ENCODE measurements around the gene ATXN1L. TPM values are rescaled to one million over a fixed set of nuclear protein-coding genes. Genes with fewer than 3 reads are reported as not detected.

ATXN1L gene
- total and polyA plus RNA-seq, 2 donors (not counting 1 experiment from before 2014, with no cell fraction given) = 21.3 to 39.5 TPM

DNA sequence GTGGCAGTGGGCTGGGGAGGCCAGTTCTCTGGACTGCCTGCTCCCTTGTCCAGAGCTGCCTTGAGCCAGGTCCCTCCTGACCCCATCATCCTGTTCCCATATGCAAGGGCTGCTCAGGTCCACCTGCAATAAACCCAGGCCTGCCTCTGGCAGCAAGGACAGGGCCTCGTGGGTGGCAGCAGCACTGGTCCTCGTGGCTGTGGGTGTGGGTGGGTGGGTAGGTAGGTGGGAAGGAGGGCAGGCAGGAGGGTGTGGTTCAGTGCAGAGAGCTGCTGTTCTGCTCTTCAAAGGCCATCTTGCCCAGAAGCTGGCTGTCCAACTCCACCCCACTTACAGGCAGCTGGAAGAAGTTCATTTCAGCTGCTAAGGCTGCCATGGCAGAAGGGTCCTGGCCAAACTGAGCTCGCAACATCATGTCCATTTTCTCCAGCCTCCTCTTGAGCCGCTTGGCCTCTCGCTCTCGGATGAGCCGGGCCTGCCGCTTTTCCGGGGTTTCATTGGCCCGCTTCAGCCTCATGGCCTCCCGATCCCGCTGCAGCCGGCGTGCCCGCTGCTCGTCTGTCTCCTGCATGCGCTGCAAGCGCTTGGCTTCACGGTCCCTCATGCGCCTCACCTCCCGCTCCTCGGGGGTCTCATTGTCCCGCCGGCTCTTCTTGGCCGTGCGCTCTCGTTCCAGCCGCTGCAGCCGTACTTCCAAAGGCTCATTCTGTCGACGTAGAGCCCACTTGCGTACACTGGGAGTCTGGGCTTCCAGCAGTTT, 14.2 kb downstream of the ATXN1L start:
- no peak overlapping the region for H3K27ac ChIP-seq (ENCODE audit: low read length in 2 of 2)
- H3K4me3 ChIP-seq (ENCODE audit: control extremely low read depth in 1 of 5, extremely low read depth in 1 of 5, insufficient read depth in 1 of 5, low read depth in 2 of 5, low read length in 4 of 5) = no peak overlapping the region
- no peaks in the 10 kb centered on the region for H3K9me3 Mint-ChIP-seq (ENCODE audit: insufficient read depth)
- H3K4me3 Mint-ChIP-seq = no peak overlapping the region
- no peaks in the 10 kb centered on the region for H3K27me3 ChIP-seq (replicated peaks in 1 of 4; ENCODE audit: control extremely low read depth in 1 of 4, control insufficient read depth in 3 of 4, insufficient read depth in 4 of 4, low read length in 3 of 4)
- TF ChIP-seq CTCF (IDR thresholded peaks at IDR 0.05) (no peak), EZH2 (IDR thresholded peaks at IDR 0.05; ENCODE audit: borderline replicate concordance, insufficient read depth, low read depth, low read length, poor library complexity, severe bottlenecking) (no peak)
- no peaks in the 10 kb centered on the region for H3K4me1 ChIP-seq (ENCODE audit: control insufficient read depth in 2 of 2, insufficient read depth in 2 of 2, low read length in 2 of 2)
- no peak overlapping the region for H3K9ac ChIP-seq (ENCODE audit: low read length)
- H3K27ac Mint-ChIP-seq = no peak overlapping the region
- ChIA-PET CTCF (interaction anchor here (1.8 kb wide), 1 partner anchor 25 kb away, joined by 6 read pairs; the partner anchor contains the start of gene ZNF821), POLR2A (no interaction called here)
- H3K4me2 ChIP-seq (replicated peaks; ENCODE audit: low read depth, low read length, poor library complexity, severe bottlenecking) = no peak overlapping the region
- H3K79me2 ChIP-seq (ENCODE audit: control insufficient read depth, insufficient read depth, low read length) = peaks cover 16% of the 10 kb centered on the region
- H4K20me1 ChIP-seq (ENCODE audit: control insufficient read depth, insufficient read depth, low read length, poor library complexity, severe bottlenecking) = peaks cover 6% of the 10 kb centered on the region
- no peaks in the 10 kb centered on the region for H3K27me3 Mint-ChIP-seq
- peaks cover 1 to 62% of the 10 kb centered on the region in 2 experiments for H3K36me3 ChIP-seq (replicated peaks in 1 of 2; ENCODE audit: control extremely low read depth in 1 of 2, control insufficient read depth in 1 of 2, extremely low read depth in 1 of 2, insufficient read depth in 2 of 2, low read length in 1 of 2)
- ATAC-seq (ENCODE audit: low read depth) (no peak), DNase-seq (no peak)
- intact Hi-C loops (cut with micrococcal nuclease) = no loop called here
- H2AFZ ChIP-seq (ENCODE audit: insufficient read depth, low read depth, low read length, poor library complexity, severe bottlenecking) = no peak overlapping the region
- H3K4me1 Mint-ChIP-seq = peaks cover 20% of the 10 kb centered on the region
- 96% methylated on average over 29 of the region's 32 CpGs for WGBS (ENCODE audit: insufficient coverage)
- no peaks in the 10 kb centered on the region for H3K9me3 ChIP-seq (ENCODE audit: control extremely low read depth in 1 of 3, control insufficient read depth in 2 of 3, insufficient read depth in 1 of 3, low read length in 2 of 3)

- Mint-ChIP-seq H3K27me3 (no peaks in the 10 kb centered on the region), H3K9me3 (ENCODE audit: insufficient read depth) (no peaks in the 10 kb centered on the region), H3K4me3 (no peak overlapping the region), H3K4me1 (no peaks in the 10 kb centered on the region), H3K27ac (no peak overlapping the region)
- no peak for TF ChIP-seq EZH2 (IDR thresholded peaks at IDR 0.05; ENCODE audit: borderline replicate concordance, insufficient read depth, low read depth, low read length, poor library complexity, severe bottlenecking)
- TF ChIP-seq CTCF (IDR thresholded peaks at IDR 0.05) = no peak
- no peaks in the 10 kb centered on the region for H3K4me1 ChIP-seq (ENCODE audit: control insufficient read depth in 2 of 2, insufficient read depth in 2 of 2, low read length in 2 of 2)
- H3K4me3 ChIP-seq (ENCODE audit: control extremely low read depth in 1 of 5, extremely low read depth in 1 of 5, insufficient read depth in 1 of 5, low read depth in 2 of 5, low read length in 4 of 5) = no peak overlapping the region
- no peak for ATAC-seq (ENCODE audit: low read depth)
- H3K4me2 ChIP-seq (replicated peaks; ENCODE audit: low read depth, low read length, poor library complexity, severe bottlenecking) = no peak overlapping the region
- no peak overlapping the region for H3K9ac ChIP-seq (ENCODE audit: low read length)
- H3K27ac ChIP-seq (ENCODE audit: low read length in 2 of 2) = no peak overlapping the region
- 97% methylated on average over 5 of the region's 5 CpGs for WGBS (ENCODE audit: insufficient coverage)
- no peaks in the 10 kb centered on the region for H3K27me3 ChIP-seq (replicated peaks in 1 of 4; ENCODE audit: control extremely low read depth in 1 of 4, control insufficient read depth in 3 of 4, insufficient read depth in 4 of 4, low read length in 3 of 4)
- intact Hi-C loops (cut with micrococcal nuclease) = no loop called here
- CTCF ChIA-PET = interaction anchor here (0.6 kb wide), 1 partner anchor 142 kb away, joined by 3 read pairs; no protein-coding TSS in a partner anchor
- no peak overlapping the region for H2AFZ ChIP-seq (ENCODE audit: insufficient read depth, low read depth, low read length, poor library complexity, severe bottlenecking)
- no peak for DNase-seq
- POLR2A ChIA-PET = no interaction called here
- H4K20me1 ChIP-seq (ENCODE audit: control insufficient read depth, insufficient read depth, low read length, poor library complexity, severe bottlenecking) = no peaks in the 10 kb centered on the region
- no peaks in the 10 kb centered on the region for H3K79me2 ChIP-seq (ENCODE audit: control insufficient read depth, insufficient read depth, low read length)
- H3K36me3 ChIP-seq (replicated peaks in 1 of 2; ENCODE audit: control extremely low read depth in 1 of 2, control insufficient read depth in 1 of 2, extremely low read depth in 1 of 2, insufficient read depth in 2 of 2, low read length in 1 of 2) = peaks cover 1 to 83% of the 10 kb centered on the region in 2 experiments
- no peaks in the 10 kb centered on the region for H3K9me3 ChIP-seq (ENCODE audit: control extremely low read depth in 1 of 3, control insufficient read depth in 2 of 3, insufficient read depth in 1 of 3, low read length in 2 of 3)
Measured at GRCh38 chr16:71863995-71864394, 18.2 kb downstream of the ATXN1L start.

Measured in B cell (primary cell).